Heart right ventricle (tissue), 16 donors: ENCODE measurements around the gene CCDC178. TPM values are rescaled to one million over a fixed set of nuclear protein-coding genes. Genes with fewer than 3 reads are reported as not detected.

Experiments used
- ATAC-seq, 8 donors: fragments of 200-7000 bp; cut with Tn5 transposase; one replicate each; pipeline ENCODE4 v1.9.1; 2020; ENCODE audit warnings: mild to moderate bottlenecking in 8 of 8, moderate library complexity in 8 of 8, moderate number of reproducible peaks in 1 of 8
- DNase-seq, 2 donors: peaks; one replicate each; pipeline ENCODE4 v3.0.0-alpha.2; 2020
- H3K27ac ChIP-seq, 10 donors: fragments of 200-600 bp; sonication (generic) in 2 of 10; one replicate each; pipeline versions ENCODE4 v1.5.0 to v1.8.0; 2020 to 2022; ENCODE audit warnings: mild to moderate bottlenecking in 3 of 10
- H3K27me3 ChIP-seq, 7 donors: fragments of 200-600 bp; one replicate each; pipeline ENCODE4 v1.8.0; 2021 to 2022; ENCODE audit warnings: mild to moderate bottlenecking in 2 of 7
- H3K36me3 ChIP-seq, 9 donors: fragments of 200-600 bp; sonication (generic) in 1 of 9; one replicate each; pipeline versions ENCODE4 v1.5.0 to v1.8.0; 2020 to 2022; ENCODE audit warnings: mild to moderate bottlenecking in 2 of 9
- H3K4me1 ChIP-seq, 9 donors: fragments of 200-600 bp; sonication (generic) in 1 of 9; one replicate each; pipeline versions ENCODE4 v1.5.0 to v1.8.0; 2020 to 2022; ENCODE audit warnings: mild to moderate bottlenecking in 4 of 9
- H3K4me3 ChIP-seq, 10 donors: fragments of 200-600 bp; sonication (generic) in 2 of 10; one replicate each; pipeline versions ENCODE4 v1.5.0 to v1.8.0; 2020 to 2022; ENCODE audit warnings: mild to moderate bottlenecking in 7 of 10, moderate library complexity in 2 of 10
- H3K9me3 ChIP-seq, 11 donors: fragments of 200-600 bp in 10 of 11; sonication (generic) in 2 of 11; one replicate each; pipeline versions ENCODE4 v1.5.0 to v1.8.0; 2013 to 2022; ENCODE audit warnings: mild to moderate bottlenecking in 2 of 11, control low read depth in 1 of 11, moderate library complexity in 1 of 11
- CTCF ChIP-seq, 9 donors: fragments of 200-600 bp; sonication (generic) in 2 of 9; IDR thresholded peaks; one replicate each; pipeline versions ENCODE4 v1.5.0 to v1.8.0; 2021 to 2022; ENCODE audit warnings: antibody characterized with exemption in 9 of 9, mild to moderate bottlenecking in 5 of 9, moderate library complexity in 1 of 9
- WGBS, 2 donors: extraction: QIAGEN DNeasy Blood & Tissue Kit; methylation state at CpG; one replicate each; pipeline ENCODE4 v1.1.7; 2013; ENCODE audit warnings: inconsistent platforms in 1 of 2; 5-methylcytosine and 5-hydroxymethylcytosine counted together
- intact Hi-C, 10 donors: fragments of 100-400 bp; cut with DNase I; formaldehyde crosslinking; loops; one replicate each; pipeline versions ENCODE4 v1.11.1 to v1.14.2; 2022
- polyA plus RNA-seq, 2 donors: library from polyadenylated mRNA; stranded (reverse); fragments of 200-250 nt; gene quantifications; one replicate each; pipeline ENCODE4 v1.2.3, GENCODE V29; 2013
- total RNA-seq, 10 donors: library from RNA; stranded (reverse); fragmentation: NEBNext Ultra II Directional in 3 of 10; extraction: Animal tissue kit (Norgen Biotek cat#: 25700) in 3 of 10; gene quantifications; one replicate each; pipeline versions ENCODE4 v1.2.1 to v1.2.4, GENCODE V29; 2021 to 2023
- donor health status: Arrhythmogenic right ventricular cardiomyopathy.
- donor health status: ischemic (EF 13 %, LVEDD 7.1; RV severe dilation, severe dysfunction).
- donor health status: healthy with polysubstance abuse.
- donor health status: DM: no; HTN: yes; CAD: no.
- donor health status: DM: no; HTN: no; CAD: no.
- donor health status: ischemic (EF 25% LVEDD 6.9; RV normal size, moderate dysfunction).
- donor health status: ischemic (EF 25% LVEDD 5.7; RV mildly dilated, moderate dysfunction).
- donor health status: healthy.
- donor health status: DM: yes; HTN: yes; CAD: no.
- donor health status: Ischemic cardiomyopathy.
- donor health status: ischemic (EF 35%, LVEDD 5.7; RV mildly dilated, moderate dysfunction).
- donor health status: nonischemic (EF 11% LVEDD 7.7; RV severe dilation, severe dysfunction).
- donor health status: DM: yes; HTN: yes; CAD: no.
- donor health status: PGD.
- donor health status: ischemic (EF 29% LVEDD 5.4; RV normal size, mild dysfunction).
- donor health status: nonischemic (EF 23%, LVEDD 6.1; RV moderate dilation, normal function).

CCDC178 gene
- total and polyA plus RNA-seq, 12 donors, result 0.28 to 1.5 (median 0.43) TPM; not detected in 6

- Histone ChIP-seq H3K27me3 (no peaks in the 10 kb centered on the region), H3K9me3 (no peaks in the 10 kb centered on the region), H3K4me3 (no peak overlapping the region), H3K4me1 (no peaks in the 10 kb centered on the region), H3K36me3 (no peaks in the 10 kb centered on the region), H3K27ac (no peak overlapping the region)
- ATAC-seq (no peak), DNase-seq (no peak)
- 82 to 83% methylated on average over 2 of the region's 2 CpGs for WGBS, 2 donors
- TF ChIP-seq CTCF (IDR thresholded peaks at IDR 0.05), result no peak
- intact Hi-C loops, result no loop called here
Observed at GRCh38 chr18:33470216-33470615, 29.7 kb upstream of the CCDC178 start.

GRCh38 chr18:33469699-33470098 is 29.2 kb upstream of the CCDC178 start:
- ATAC-seq (no peak), DNase-seq (no peak)
- WGBS, 2 donors, result 35 to 47% methylated on average over 3 of the region's 3 CpGs
- Histone ChIP-seq H3K4me3 (no peak overlapping the region), H3K4me1 (no peaks in the 10 kb centered on the region), H3K36me3 (no peaks in the 10 kb centered on the region), H3K27me3 (no peaks in the 10 kb centered on the region), H3K27ac (no peak overlapping the region), H3K9me3 (no peaks in the 10 kb centered on the region)
- intact Hi-C loops, result loop anchor here in 1 of 10 donors (5.0 kb wide), 1 partner anchor 43 kb away; no protein-coding TSS in a partner anchor
- TF ChIP-seq CTCF (IDR thresholded peaks at IDR 0.05), result no peak

- no peaks in the 10 kb centered on the region for H3K36me3 ChIP-seq
- H3K9me3 ChIP-seq, result no peaks in the 10 kb centered on the region
- H3K27ac ChIP-seq, result no peak overlapping the region
- no peak overlapping the region for H3K4me3 ChIP-seq
- no peak for TF ChIP-seq CTCF (IDR thresholded peaks at IDR 0.05)
- 69 to 78% methylated on average over 1 of the region's 1 CpG for WGBS, 2 donors
- no peak for DNase-seq
- ATAC-seq, result no peak
- no peaks in the 10 kb centered on the region for H3K4me1 ChIP-seq
- intact Hi-C loops, result loop anchor here in 1 of 10 donors (5.0 kb wide), 1 partner anchor 45 kb away; no protein-coding TSS in a partner anchor
- H3K27me3 ChIP-seq, result no peaks in the 10 kb centered on the region
Observed at GRCh38 chr18:33467531-33467930, 27.0 kb upstream of the CCDC178 start.

- 84 to 88% methylated on average over 1 of the region's 1 CpG for WGBS, 2 donors
Observed at GRCh38 chr18:33466822-33467221, 26.3 kb upstream of the CCDC178 start.

More at GRCh38 chr18:33466822-33467221, 26.3 kb upstream of the CCDC178 start:
- H3K36me3 ChIP-seq, result no peaks in the 10 kb centered on the region
- no peak overlapping the region for H3K27ac ChIP-seq
- no peaks in the 10 kb centered on the region for H3K27me3 ChIP-seq
- intact Hi-C loops, result loop anchor here in 1 of 10 donors (5.0 kb wide), 1 partner anchor 45 kb away; no protein-coding TSS in a partner anchor
- ATAC-seq, result no peak
- TF ChIP-seq CTCF (IDR thresholded peaks at IDR 0.05), result no peak
- DNase-seq, result no peak
- H3K4me3 ChIP-seq, result no peak overlapping the region
- no peaks in the 10 kb centered on the region for H3K4me1 ChIP-seq
- no peaks in the 10 kb centered on the region for H3K9me3 ChIP-seq
